Measurements from ENCODE around the gene FOXL1.
A peak's percentile ranks its signal among the peaks of the same experiment; 100 is the strongest.

Gene FOXL1

DNA sequence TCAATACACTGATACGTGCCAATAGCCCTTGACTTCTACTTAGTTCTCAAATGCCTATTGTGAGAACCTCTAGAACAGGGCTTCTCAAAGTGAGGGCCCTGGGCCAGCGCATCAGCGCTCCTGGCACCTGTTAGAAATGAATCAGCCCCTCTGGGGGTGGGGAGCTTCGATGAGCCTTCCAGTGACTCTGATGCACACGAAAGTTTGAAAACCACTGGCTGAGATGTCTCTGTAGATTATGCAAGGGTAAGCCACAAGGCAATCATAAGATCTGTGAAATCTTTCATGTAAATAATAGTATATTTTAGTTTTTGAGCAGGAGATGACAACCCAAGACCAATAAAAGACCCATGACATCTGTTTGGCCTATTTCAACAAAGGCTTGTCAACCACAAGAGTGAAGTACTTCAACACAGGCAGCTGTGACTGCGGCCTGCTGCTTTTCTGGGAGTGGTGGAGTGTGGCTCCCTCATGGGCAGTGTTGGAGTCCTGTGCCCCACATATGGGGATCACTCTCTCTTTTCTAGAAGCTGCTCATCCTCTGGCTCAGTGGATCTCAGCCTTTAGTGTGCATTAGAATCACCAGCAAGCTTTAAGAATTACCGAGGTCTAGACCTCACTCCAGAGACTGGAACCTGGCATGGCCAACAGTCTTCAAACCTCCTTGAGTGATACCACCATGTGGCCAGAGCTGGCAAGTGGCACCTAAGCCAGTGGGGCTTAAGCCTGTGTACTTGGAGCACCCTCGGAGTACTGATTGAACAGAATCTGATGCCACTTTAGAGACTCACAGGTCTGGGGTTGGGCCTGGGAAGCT, 29.1 kb upstream of the FOXL1 start:
- no peak for DNase-seq

DNA sequence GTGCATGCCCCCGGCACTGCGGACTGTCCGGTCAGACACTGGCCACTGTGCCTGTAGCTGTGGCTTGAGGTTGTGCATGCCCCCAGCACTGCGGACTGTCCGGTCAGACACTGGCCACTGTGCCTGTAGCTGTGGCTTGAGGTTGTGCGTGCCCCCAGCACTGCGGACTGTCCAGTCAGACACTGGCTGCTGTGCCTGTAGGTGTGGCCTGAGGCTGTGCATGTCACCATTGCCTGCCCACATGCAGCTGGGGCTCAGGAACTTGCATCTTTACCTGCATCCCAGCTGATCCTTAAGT, 28.5 kb upstream of the FOXL1 start:
- no peak for DNase-seq

DNA sequence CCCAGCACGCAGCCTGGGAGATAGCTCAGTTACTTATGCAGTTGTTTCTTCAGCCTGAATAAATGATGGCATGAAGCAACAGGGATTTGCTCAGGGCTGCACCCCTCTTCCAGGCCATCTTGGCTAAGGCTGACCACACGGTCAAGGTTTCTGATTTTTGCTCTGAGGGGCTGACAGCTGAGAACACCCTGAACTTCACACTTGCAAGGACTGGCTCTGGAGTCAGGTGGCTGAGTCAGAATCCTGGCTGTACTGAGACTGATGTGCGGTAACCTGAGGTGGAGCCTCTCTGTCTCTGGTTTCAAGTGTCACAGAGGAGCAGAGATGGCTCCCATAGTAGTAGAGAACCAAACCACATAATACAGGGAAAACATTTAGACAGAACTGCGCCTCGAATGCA, 28.1 kb upstream of the FOXL1 start:
- DNase-seq: no peak

DNA sequence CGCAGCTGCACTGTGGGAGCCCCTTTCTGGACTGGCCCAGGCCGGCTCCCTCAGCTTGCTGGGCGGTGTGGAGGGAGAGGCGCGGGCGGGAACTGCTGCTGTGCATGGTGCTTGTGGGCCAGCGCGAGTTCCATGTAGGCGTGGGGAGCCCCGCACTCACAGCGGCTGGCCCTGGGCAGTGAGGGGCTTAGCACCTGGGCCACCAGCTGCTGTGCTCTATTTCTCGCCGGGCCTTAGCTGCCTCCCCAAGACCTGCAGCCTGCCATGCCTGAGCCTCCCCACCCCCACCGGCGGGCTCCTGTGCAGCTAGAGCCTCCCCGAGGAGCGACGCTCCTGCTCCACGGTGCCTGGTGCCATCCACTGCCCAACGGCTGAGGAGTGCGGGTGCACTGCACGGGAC, 25.0 kb upstream of the FOXL1 start:
- no peak for DNase-seq

DNA sequence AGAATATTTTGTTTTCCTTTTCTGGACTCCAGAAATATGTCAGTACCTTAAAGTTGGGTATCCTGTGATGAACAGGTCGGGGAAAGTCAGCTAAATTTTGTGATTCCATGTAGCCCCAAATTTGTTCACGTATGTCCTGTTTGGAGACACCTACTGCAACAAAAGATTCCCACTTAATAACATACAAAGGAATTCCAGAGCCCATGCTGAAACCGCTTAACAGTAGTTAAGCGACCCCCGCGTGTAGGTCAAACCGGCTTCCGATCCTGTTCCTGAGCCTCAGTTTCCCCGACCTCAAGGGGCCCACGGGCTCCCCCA, 23.8 kb upstream of the FOXL1 start:
- DNase-seq: no peak

DNA sequence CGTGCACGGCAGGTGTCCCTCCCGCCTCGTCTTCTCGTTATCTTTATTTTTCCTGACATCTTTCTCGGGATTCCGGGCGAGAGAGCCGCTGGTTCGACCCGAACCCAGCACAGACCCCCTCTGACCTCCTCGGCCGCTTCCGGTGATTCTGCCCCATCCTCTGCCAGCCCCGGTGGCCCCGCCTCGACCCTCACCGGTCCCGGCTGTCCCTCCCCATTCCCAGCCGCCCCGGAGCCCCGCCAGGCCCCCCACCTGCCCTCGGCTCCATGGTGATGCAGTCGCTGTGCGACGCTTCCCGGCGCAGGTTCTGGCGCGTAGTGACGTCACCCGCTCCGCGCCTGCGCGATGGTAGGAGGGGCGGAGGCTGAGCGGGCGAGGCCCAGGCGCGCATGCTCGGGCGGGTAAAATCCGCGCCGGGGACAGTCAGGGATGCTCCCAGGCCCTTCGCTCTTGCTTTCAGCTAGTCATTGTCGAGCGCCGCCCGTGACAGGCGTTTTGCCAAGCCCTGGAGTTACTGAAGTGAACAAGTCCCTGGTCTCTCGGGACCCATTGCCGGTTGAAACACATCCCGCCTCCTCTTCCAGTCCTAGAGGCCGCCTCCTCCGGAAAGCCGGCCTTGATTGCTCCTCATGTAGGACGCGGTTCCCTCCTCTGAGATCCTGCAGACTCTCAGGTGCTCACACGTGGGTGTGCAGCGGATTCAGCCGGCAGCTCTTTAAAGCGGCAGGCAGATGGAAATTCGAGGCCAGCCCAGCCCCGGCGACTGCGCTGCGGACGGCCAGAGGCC, 23.2 kb upstream of the FOXL1 start, which contains the start of gene MTHFSD:
Gene MTHFSD (minus strand): TSS at position 319 of the 787 bp plus-strand sequence. CDS start 51 bp downstream, at position 268.
- DNase-seq: peak; percentile 98

DNA sequence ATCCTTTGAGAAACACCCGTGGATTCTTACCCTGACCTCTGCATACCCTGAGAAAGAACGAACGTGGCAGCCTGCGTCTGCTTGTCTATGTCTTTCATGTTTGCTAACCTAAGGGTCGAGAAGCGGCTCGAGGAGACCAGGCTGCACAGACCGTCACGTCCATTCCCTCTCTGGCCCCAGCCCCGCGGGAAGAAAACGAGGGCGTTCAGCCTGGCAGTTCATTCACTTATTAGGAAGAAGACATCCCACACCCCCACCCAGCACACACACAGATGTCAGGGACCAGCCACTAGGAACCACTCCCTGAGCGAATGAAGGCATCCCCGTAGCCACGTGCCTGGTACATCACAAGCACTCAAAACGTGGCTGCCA, 22.7 kb upstream of the FOXL1 start:
- DNase-seq: no peak

DNA sequence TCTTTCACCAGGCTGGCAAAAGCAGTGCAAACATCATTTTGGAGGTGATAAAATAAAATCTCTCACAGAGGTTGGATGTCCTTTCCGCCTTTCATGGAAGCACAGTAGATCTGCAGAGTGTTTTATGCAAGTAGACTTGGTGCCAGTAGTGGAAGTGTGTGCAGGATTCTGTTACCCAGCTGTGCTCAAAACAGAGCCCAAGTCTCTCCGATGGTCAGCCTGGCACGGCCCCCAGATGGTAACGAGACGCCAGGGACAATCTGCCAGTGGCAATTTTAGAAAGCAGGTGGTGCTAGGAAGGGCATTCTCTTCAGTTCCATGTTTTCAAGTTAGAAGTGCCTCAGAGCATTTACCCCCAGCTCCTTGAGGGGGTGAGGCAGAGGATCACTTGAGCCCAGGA, 21.8 kb upstream of the FOXL1 start:
- no peak for DNase-seq

DNA sequence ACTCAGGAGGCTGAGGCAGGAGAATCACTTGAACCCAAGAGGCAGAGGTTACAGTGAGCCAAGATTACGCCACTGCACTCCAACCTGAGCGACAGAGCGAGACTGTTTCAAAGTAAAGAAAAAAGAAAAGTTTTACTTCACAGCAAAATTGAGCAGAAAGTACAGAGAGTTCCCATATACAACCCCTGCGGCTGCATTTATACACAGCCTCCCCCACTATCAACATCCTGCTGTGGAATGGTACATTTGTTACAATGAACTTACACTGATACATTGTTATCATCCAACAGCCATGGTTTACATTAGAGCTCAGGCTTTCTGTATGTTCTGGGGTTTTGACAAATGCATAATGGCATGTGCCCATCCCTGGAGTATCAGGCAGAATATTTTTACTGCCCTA, 20.8 kb upstream of the FOXL1 start:
- DNase-seq: no peak

DNA sequence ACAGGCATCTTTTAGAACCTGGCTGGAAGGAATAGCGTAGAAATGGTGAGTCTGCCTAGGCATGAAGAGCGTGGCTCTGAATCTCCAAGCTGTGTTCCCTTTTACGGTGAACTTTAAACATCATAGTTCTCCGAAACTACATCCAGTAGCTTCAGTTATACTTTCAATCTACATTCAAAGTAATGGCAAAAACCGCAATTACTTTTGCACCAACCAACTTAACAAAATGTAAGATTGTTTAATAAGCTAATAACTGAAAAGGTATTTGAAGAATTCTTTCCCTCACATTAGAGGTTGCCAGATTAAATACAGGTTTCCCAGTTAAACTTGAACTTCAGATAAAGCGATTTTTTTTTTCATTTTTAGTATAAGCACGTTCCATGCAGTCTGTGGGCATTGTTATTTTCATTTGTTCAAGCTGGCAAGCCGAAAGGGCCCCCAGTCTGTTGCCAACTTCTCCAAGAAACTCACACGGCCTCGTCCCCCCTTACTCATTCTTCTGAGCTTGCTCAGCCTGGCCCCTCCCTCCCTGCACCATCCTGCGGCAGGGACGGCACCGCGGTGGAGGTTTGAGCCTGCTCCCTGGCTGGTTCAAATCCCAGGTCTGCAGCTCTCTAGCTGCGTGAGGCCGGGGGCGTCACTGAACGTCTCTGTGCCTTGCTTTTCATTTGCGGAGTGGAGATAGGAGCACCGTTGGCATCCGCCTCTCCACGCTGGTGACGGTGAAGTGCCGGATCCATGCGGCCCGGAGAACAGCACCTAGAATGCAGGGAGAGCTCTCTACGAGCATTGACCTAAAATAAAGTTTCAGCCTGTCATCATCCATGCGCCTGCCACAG, 19.8 kb upstream of the FOXL1 start:
- DNase-seq: no peak

DNA sequence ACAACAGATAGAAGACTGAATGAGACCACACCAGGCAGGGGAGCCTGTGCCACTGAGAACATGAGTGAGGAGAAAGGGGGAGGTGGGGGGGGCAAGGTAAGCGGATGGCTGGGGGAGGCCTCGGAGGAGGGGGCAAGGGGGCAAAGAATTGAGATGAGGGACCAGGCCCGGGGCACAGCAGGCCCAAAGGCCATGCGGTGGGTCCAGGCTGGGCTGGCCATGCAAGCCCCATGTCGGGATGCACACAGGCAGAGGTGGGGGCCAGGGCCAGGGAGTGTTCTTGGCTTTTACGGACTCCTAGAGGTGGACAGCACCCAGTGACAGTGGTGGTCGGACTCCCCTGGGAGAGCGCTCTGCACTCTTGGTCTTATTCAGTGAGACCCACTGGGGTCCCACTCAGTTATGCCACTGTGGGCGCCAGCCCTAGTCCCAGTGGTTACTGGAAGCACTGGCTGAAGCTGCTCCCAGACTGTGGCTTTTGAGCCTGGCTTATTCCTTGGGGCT, 18.5 kb upstream of the FOXL1 start:
- no peak for DNase-seq

DNA sequence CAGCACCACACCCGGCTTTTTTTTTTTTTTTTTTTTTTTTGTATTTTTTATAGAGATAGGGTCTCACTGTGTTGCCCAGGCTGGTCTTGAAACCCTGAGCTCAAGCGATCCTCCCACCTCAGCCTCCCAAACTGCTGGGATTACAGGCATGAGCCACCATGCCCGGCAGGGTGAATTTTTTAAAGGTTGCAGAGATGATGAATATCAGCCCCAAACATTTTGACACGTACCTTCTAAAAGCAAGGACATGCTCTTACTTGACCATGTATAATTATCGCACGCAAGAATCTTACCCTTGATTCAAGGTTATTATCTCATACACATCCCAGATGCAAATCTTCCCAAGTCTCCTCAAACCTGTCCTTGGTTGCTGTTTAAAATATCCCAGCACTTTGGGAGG, 16.0 kb upstream of the FOXL1 start:
- DNase-seq: no peak

DNA sequence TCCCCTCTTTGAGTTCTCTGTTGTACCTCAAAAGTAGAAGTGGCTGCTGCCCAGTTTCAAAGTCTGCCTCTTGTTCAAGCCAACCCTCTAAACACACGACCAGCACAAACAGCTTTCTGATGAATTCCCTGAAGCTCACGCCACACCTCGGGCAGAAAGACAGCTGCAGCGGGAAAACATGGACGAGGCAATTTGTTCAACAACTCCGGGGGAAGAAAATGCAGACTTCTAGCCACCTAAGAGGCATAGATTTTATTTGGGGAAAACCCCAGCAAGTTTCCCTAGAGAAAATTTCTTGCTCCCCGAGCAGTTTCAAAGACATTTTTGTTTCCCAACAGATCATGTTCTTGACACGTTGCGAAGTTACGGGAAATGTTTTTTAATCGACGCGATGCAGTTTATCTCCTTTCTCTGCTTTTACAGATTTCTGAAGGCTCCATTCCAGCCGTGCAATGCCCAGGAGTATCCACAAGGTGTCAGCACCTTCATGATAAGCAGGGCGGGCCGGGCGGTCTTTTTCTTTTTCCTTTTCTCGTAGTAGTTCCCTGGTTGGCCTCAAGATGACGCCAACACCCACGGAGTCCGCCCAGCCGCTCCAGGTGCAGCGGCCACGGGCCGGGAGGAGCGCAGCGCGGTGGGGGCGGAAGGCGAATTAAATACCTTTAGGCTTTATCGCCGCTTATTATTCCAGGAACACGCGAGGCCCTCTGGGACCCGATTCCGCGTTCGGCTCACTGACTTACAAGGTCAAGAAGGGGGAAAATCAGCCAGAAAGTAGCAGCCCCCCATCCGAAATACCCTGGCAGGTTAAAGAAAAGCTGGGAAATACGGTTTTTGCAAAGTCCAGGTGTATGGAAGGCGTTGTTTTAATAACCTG, 14.6 kb upstream of the FOXL1 start:
- peak; percentile 82 for DNase-seq

DNA sequence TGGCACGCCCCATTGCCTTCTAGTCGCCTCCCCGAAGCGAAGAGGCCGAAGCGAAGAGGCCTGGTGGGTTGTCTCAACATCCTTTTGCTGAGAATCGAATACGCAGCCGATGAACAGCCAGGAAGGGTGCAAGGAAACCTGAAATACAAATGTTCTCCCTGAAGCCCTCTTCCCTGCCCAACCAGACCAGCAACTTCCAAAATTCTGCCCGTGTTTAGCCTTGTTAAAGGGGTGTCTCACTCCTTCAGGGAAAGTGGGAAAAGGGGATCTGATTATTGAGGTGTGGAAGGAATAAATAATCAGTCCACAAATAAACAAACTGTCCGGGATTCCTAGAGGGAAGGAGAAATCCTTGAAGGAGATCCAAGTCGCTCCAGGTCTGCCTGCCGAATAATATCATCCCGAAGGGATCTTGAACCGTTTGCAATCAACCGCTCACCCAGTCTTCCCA, 13.1 kb upstream of the FOXL1 start:
- DNase-seq: no peak

DNA sequence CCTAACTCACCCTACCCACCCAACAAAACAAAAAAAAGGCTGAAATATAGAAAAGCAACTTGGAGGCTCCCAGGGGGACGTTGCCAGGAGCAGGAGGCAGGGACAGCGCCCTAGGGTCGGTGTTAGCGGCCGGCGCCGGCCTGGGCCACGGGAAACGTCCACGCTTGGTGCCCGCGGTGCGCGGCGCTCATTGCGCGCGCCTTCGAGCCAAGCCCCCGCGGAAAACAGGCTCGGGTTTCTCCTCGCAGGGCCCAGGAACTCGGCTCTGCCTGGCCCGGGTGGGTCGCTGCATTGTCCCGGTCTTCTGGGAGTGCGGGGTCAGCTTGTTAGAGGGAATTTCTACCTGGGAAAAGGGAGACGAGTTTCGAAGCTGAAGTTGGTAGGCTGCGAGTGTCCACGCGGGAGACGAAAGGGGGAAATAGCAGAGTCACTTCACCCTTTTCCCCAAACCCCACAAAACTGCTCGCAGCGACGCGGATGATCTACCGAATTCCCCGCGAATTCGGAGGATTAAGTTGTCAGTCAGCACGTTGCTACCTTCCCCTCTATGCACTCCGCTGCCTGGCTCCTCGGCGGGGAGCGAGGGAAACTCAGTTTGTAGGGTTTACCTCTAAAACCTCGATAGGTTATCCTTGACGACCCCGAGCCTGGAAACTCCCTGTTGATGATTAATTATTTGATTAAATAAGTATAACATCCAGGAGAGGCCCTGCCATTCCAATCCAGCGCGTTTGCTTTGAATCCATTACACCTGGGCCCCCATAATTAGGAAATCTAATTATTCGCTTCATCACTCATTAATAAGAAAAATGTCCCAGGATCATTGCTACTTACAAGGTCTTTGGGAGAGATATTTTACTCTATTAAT, 12.5 kb upstream of the FOXL1 start:
- no peak for DNase-seq

DNA sequence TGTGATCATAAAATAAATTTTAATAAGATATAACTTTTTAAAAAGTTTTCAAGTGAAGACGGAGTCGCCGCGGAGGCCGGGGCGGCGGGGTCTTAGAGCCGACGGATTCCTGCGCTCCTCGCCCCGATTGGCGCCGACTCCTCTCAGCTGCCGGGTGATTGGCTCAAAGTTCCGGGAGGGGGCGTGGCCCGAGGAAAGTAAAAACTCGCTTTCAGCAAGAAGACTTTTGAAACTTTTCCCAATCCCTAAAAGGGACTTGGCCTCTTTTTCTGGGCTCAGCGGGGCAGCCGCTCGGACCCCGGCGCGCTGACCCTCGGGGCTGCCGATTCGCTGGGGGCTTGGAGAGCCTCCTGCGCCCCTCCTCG, 11.8 kb upstream of the FOXL1 start, which contains the start of gene FOXC2:
Gene FOXC2 (plus strand): TSS at position 229 of the 365 bp plus-strand sequence. CDS start 507 bp downstream, outside the sequence.
- no peak for DNase-seq

DNA sequence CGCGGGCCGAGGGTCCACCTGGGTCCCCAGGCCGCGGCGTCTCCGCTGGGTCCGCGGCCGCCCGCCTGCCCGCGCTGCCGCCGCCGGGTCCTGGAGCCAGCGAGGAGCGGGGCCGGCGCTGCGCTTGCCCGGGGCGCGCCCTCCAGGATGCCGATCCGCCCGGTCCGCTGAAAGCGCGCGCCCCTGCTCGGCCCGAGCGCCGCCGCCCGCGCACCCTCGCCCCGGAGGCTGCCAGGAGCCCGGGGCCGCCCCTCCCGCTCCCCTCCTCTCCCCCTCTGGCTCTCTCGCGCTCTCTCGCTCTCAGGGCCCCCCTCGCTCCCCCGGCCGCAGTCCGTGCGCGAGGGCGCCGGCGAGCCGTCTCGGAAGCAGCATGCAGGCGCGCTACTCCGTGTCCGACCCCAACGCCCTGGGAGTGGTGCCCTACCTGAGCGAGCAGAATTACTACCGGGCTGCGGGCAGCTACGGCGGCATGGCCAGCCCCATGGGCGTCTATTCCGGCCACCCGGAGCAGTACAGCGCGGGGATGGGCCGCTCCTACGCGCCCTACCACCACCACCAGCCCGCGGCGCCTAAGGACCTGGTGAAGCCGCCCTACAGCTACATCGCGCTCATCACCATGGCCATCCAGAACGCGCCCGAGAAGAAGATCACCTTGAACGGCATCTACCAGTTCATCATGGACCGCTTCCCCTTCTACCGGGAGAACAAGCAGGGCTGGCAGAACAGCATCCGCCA, 11.2 kb upstream of the FOXL1 start:
- no peak for DNase-seq

DNA sequence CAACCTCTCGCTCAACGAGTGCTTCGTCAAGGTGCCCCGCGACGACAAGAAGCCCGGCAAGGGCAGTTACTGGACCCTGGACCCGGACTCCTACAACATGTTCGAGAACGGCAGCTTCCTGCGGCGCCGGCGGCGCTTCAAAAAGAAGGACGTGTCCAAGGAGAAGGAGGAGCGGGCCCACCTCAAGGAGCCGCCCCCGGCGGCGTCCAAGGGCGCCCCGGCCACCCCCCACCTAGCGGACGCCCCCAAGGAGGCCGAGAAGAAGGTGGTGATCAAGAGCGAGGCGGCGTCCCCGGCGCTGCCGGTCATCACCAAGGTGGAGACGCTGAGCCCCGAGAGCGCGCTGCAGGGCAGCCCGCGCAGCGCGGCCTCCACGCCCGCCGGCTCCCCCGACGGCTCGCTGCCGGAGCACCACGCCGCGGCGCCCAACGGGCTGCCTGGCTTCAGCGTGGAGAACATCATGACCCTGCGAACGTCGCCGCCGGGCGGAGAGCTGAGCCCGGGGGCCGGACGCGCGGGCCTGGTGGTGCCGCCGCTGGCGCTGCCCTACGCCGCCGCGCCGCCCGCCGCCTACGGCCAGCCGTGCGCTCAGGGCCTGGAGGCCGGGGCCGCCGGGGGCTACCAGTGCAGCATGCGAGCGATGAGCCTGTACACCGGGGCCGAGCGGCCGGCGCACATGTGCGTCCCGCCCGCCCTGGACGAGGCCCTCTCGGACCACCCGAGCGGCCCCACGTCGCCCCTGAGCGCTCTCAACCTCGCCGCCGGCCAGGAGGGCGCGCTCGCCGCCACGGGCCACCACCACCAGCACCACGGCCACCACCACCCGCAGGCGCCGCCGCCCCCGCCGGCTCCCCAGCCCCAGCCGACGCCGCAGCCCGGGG, 10.4 kb upstream of the FOXL1 start:
- no peak for DNase-seq

All from 8988T (cell line).